ENCODE data around the gene TUBA1B.
A peak's percentile ranks its signal among the peaks of the same experiment; 100 is the strongest.
"Not testable (repeated sequence)": the region's sequence is repeated elsewhere in the genome, so short reads cannot be mapped to it uniquely, and the experiment has no call there.

TUBA1B gene

GRCh38 chr12:49133590-49133989, 2.4 kb upstream of the TUBA1B start:
- Mint-ChIP-seq H3K4me3 (peak overlapping the region; percentile 92), H3K27ac (no peak overlapping the region)

GRCh38 chr12:49133014-49133413, 1.8 kb upstream of the TUBA1B start:
- Mint-ChIP-seq H3K9me3 (no peaks in the 10 kb centered on the region), H3K4me1 (ENCODE audit: low read depth) (peaks cover 44% of the 10 kb centered on the region), H3K4me3 (peak overlapping the region; percentile 92), H3K27me3 (no peaks in the 10 kb centered on the region), H3K27ac (no peak overlapping the region), H3K36me3 (ENCODE audit: low read depth) (peaks cover 29% of the 10 kb centered on the region)

More at GRCh38 chr12:49133590-49133989, 2.4 kb upstream of the TUBA1B start:
- H3K36me3 Mint-ChIP-seq (ENCODE audit: low read depth), result peaks cover 26% of the 10 kb centered on the region
- H3K27me3 Mint-ChIP-seq, result no peaks in the 10 kb centered on the region
- H3K4me1 Mint-ChIP-seq (ENCODE audit: low read depth), result peaks cover 43% of the 10 kb centered on the region
- H3K9me3 Mint-ChIP-seq, result no peaks in the 10 kb centered on the region

DNA sequence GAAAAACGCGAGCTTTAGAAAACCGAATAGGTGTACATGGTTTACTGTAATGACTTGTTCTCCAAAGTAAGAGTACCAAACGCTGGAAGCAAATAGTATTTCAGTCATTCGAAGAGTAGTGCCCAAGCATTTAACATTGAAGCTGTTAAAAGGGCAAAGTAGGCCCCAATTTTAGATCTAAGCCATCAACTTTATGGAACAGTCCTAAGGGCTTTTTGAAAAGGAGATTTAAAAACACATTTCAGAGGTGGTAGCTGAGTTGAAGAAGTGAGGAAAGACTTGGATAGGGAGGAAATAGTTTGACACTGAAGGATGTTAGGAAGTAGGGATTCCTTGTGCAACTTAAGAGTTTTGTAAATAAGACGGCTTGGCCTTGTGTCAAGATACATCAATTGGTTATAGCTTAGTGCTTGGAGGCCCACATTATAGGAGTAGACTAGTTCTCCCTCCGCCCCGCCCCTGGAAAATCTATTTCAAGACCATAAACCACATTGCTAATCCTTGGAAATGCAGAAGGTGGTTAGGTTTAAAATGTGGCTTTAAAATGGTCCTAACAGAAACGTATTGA, 783 bp upstream of the TUBA1B start:
- no peaks in the 10 kb centered on the region for H3K27me3 Mint-ChIP-seq
- H3K27ac Mint-ChIP-seq, result peak overlapping the region; percentile 90
- peaks cover 39% of the 10 kb centered on the region for H3K36me3 Mint-ChIP-seq (ENCODE audit: low read depth)
- peak overlapping the region; percentile 92 for H3K4me3 Mint-ChIP-seq
- no peaks in the 10 kb centered on the region for H3K9me3 Mint-ChIP-seq
- H3K4me1 Mint-ChIP-seq (ENCODE audit: low read depth), result peaks cover 50% of the 10 kb centered on the region

- no peaks in the 10 kb centered on the region for H3K27me3 Mint-ChIP-seq
- H3K36me3 Mint-ChIP-seq (ENCODE audit: low read depth), result peaks cover 42% of the 10 kb centered on the region
- no peaks in the 10 kb centered on the region for H3K9me3 Mint-ChIP-seq
- peak overlapping the region; percentile 98 for H3K27ac Mint-ChIP-seq
- H3K4me1 Mint-ChIP-seq (ENCODE audit: low read depth), result peaks cover 50% of the 10 kb centered on the region
- peak overlapping the region; percentile 98 for H3K4me3 Mint-ChIP-seq
Measured at GRCh38 chr12:49130151-49131050, 794 bp downstream of the TUBA1B start.

- Mint-ChIP-seq H3K9me3 (no peaks in the 10 kb centered on the region), H3K27ac (peak overlapping the region; percentile 98), H3K36me3 (ENCODE audit: low read depth) (peaks cover 42% of the 10 kb centered on the region), H3K27me3 (no peaks in the 10 kb centered on the region), H3K4me3 (peak overlapping the region; percentile 98), H3K4me1 (ENCODE audit: low read depth) (peaks cover 50% of the 10 kb centered on the region)
Measured at GRCh38 chr12:49129332-49130150, 1.7 kb downstream of the TUBA1B start.

GRCh38 chr12:49127971-49128370, 3.2 kb downstream of the TUBA1B start:
- Mint-ChIP-seq H3K4me3 (peak overlapping the region; percentile 71), H3K36me3 (ENCODE audit: low read depth) (peaks cover 42% of the 10 kb centered on the region), H3K27ac (peak overlapping the region; percentile 81), H3K4me1 (ENCODE audit: low read depth) (peaks cover 41% of the 10 kb centered on the region)
- not testable (repeated sequence) for H3K9me3 Mint-ChIP-seq, H3K27me3 Mint-ChIP-seq

GRCh38 chr12:49126852-49127763, 4.1 kb downstream of the TUBA1B start:
- Mint-ChIP-seq H3K27ac (peak overlapping the region; percentile 81), H3K9me3 (no peaks in the 10 kb centered on the region), H3K27me3 (no peaks in the 10 kb centered on the region), H3K4me3 (peak overlapping the region; percentile 71), H3K36me3 (ENCODE audit: low read depth) (peaks cover 42% of the 10 kb centered on the region), H3K4me1 (ENCODE audit: low read depth) (peaks cover 32% of the 10 kb centered on the region)

- Mint-ChIP-seq H3K4me3 (no peak overlapping the region), H3K4me1 (ENCODE audit: low read depth) (no peaks in the 10 kb centered on the region), H3K9me3 (no peaks in the 10 kb centered on the region), H3K27me3 (no peaks in the 10 kb centered on the region), H3K27ac (no peak overlapping the region), H3K36me3 (ENCODE audit: low read depth) (no peaks in the 10 kb centered on the region)
Measured at GRCh38 chr12:49121047-49121696, 10.0 kb downstream of the TUBA1B start.

GRCh38 chr12:49111206-49111605, 20.0 kb downstream of the TUBA1B start:
- Mint-ChIP-seq H3K4me1 (ENCODE audit: low read depth) (peaks cover 35% of the 10 kb centered on the region), H3K27ac (peak overlapping the region; percentile 80), H3K36me3 (ENCODE audit: low read depth) (no peaks in the 10 kb centered on the region), H3K4me3 (peak overlapping the region; percentile 93), H3K27me3 (no peaks in the 10 kb centered on the region), H3K9me3 (no peaks in the 10 kb centered on the region)

DNA sequence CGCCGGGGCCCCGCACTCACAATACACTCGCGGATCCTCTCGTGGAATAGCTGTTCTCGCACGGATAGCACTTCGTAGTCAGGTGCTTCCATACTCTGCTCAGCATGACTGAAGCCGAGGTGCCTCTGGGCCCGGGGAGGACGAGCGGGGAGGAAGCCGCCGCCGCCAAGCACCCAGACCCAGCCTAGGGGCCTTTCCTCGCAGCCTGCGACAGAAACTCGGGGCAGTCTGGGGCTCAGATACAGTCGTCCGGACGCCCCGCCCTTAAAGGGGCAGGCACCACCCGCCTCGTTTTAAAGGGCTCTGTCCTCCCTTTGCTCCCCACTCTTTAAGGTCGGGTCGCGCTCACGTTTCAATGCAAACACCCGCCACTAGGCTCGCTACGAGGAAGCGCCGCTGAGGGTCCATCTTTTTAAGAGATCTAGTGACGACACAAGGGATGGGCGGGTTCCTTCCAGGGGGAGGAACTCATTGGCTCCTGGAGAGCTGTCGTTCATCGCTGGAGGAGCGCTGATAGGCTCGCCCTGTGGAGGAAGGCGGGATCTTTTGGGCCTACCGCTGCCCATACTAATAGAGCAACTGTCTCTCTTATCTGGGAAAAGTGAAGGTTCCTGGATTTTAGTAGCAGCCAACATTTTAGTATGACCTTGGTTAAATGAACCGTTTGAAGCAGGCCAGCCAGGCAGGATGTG, 20.6 kb downstream of the TUBA1B start, which contains the start of gene LMBR1L:
TSS of gene LMBR1L (minus strand) at position 384 of the 692 bp plus-strand sequence. CDS start at position 92, 292 bp downstream.
- Mint-ChIP-seq H3K27me3 (no peaks in the 10 kb centered on the region), H3K4me1 (ENCODE audit: low read depth) (peaks cover 35% of the 10 kb centered on the region), H3K4me3 (peak within 1 kb of the TSS; percentile 93), H3K27ac (peak within 1 kb of the TSS; percentile 87), H3K36me3 (ENCODE audit: low read depth) (no peaks in the 10 kb centered on the region), H3K9me3 (no peaks in the 10 kb centered on the region)

DNA sequence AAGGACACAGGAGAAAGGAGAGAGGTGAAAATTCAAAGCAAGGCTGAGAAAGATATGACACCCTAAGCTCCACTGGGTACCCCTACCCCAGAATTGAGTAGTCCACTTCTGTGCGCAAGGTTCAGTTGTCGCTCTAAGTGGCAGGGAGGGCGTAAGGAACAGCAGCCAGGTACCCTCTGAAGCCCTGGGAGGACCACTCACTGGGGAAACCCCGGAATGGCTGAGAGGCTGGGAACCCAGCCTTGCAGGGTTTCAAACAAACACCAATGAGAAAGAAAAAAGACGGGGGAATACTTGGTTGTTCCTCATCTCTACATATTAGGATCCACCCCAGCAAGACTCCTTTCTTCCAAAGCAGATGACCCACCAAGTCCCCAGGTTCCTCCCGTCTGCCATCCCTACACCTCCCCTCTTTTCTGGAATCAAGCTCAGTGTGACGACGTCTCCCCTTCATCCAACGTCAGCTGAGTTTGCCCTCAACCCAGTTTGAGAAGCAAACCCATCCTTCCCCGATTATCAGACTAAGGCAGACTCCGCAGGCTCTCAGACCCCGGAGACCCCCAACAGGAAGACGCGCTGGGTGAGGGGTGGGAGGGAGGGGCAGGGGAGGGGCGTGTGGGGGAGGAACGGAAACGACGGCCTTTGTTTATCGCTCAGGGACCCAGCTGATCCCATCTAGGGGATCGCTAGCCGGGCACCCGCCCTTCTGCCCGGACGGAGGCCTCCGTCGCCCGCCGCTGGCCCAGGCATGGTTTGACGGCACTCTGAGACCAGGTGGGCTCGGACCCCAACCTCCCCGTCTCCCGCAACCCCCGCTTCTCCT, 21.3 kb downstream of the TUBA1B start:
- H3K27ac Mint-ChIP-seq, result peak overlapping the region; percentile 87
- peak overlapping the region; percentile 93 for H3K4me3 Mint-ChIP-seq
- H3K4me1 Mint-ChIP-seq (ENCODE audit: low read depth), result peaks cover 35% of the 10 kb centered on the region
- no peaks in the 10 kb centered on the region for H3K36me3 Mint-ChIP-seq (ENCODE audit: low read depth)
- H3K9me3 Mint-ChIP-seq, result no peaks in the 10 kb centered on the region
- H3K27me3 Mint-ChIP-seq, result no peaks in the 10 kb centered on the region

- Mint-ChIP-seq H3K27ac (peak overlapping the region; percentile 87), H3K9me3 (no peaks in the 10 kb centered on the region), H3K4me1 (ENCODE audit: low read depth) (peaks cover 35% of the 10 kb centered on the region), H3K4me3 (peak overlapping the region; percentile 93), H3K36me3 (ENCODE audit: low read depth) (no peaks in the 10 kb centered on the region), H3K27me3 (no peaks in the 10 kb centered on the region)
Measured at GRCh38 chr12:49108958-49109404, 22.2 kb downstream of the TUBA1B start.

All from stimulated activated naive CD8-positive, alpha-beta T cell treated with anti-CD3 and anti-CD28 coated beads, Interleukin-15, Interleukin-2, amounts not matched to agents 100 ng/mL and 50 ng/mL, for 24 hours (primary cell).